ENCODE measurements around the gene ANKRD42.
A peak's percentile ranks its signal among the peaks of the same experiment; 100 is the strongest.

The ANKRD42 gene

DNA sequence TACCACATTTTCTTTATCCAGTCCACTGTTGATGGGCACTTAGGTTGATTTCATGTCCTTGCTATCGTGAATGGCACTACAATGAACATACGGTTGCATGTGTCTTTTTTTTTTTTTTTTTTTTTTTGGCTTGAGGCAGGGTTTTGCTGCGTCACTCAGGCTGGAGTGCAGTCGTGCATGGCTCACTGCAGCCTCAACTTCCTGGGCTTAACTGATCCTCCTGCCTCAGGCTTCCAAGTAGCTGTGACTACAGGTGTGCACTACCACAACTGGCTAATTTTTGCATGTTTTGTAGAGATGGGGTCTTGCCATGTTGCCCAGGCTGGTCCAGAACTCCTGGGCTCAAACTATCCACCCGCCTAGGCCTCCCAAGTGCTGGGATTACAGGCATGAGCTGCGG lies 94.1 kb downstream of the ANKRD42 start:
- DNase-seq = no peak

DNA sequence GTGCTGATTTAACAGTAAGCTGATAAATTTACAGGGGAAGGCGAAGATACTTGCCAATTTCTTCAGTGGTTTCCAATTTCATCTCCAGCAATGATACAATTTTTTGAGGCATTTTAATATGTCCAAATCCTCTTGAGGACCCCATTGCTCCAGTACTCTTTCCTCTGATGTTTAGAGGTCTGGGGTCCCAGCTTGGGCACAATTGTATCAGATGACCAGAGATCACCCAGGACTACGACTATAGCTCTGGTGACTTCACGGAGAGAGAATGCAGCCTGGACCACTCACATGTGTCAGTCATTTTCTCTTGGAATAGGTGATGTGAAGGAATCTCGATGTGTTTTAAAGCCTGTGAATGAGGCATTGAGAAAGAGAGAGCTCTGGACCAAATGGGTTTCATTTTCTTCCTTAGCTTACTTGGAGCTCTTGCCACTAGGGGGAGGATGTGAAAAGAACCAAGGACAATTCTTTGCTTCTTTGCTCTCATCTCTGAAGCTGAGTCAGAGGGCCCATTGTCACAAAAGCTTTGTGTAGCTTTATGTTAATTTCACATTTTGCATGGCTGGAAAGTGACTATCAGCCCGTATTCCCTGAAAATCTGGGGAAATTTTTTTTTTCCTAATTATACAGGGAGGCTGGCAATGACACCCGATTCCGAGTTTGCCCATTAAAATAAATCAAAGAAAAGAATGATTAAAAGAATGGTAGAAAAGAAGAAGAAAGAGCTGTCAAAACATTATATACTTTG lies 99.4 kb downstream of the ANKRD42 start:
- peak in 32 of 56 donors; percentile 2 to 78 (median 32) for DNase-seq

DNA sequence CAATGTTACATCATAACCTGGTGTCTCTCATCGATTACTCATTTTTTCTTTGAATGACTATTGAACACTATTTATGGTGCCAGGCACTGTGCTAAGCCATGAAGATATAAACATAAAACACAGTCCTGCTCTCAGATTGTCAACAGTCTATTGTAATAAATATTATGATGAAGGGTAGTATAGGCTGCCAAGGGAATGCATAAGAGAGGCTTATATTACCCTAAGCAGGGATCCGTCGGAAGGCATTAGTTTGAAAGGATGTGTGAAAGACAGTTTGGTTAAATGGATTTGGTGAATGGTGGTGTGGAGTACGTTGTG lies 99.9 kb downstream of the ANKRD42 start:
- no peak for DNase-seq

DNA sequence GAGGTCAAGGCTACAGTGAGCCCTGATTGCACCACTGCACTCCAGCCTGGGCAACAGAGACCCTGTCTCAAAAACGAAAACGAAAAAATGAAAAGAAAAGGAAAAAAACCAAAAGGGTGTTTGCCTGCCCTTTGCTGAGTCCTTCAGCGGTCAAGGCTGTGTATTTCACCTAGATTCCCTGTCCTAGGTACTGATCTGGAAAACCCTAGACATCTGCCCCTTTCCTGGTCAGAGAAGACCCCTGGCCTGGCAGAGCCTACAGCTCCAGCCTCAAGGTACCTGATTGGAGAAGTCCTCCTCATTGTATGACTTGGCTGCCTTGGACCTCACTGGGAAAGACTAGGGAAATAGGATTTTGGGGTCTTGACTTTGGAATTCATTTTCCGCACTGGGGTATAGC lies 100.7 kb downstream of the ANKRD42 start:
- no peak for DNase-seq
